NCI-H2171 (cell line): ENCODE measurements around the gene RETSAT.

ENCODE experiments used
- DNase-seq: peaks from one replicate; lab custom pipeline; 2025; lab: John Stamatoyannopoulos, UW

Gene RETSAT

GRCh38 chr2:85308201-85308600 is 46.1 kb downstream of the RETSAT start:
- no peak for DNase-seq

DNA sequence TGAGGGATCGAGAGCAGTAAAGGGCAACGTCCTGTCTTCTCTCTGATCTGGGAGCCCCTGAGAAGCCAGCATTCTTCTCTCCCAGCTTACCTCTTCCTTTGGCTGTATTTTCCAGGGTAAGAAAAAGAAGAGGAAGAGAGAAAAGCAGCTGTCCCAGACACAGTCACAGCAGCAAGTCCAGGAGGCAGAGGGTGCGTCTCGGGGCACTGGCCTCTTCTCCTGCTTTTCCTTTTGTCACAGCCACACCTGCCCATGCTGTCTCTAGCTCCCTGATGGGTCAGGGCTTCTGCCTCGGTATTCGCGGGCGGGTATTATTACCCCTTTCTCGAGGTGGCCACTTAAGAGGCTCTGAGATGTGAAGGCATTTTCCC is 46.8 kb downstream of the RETSAT start:
- no peak for DNase-seq

DNA sequence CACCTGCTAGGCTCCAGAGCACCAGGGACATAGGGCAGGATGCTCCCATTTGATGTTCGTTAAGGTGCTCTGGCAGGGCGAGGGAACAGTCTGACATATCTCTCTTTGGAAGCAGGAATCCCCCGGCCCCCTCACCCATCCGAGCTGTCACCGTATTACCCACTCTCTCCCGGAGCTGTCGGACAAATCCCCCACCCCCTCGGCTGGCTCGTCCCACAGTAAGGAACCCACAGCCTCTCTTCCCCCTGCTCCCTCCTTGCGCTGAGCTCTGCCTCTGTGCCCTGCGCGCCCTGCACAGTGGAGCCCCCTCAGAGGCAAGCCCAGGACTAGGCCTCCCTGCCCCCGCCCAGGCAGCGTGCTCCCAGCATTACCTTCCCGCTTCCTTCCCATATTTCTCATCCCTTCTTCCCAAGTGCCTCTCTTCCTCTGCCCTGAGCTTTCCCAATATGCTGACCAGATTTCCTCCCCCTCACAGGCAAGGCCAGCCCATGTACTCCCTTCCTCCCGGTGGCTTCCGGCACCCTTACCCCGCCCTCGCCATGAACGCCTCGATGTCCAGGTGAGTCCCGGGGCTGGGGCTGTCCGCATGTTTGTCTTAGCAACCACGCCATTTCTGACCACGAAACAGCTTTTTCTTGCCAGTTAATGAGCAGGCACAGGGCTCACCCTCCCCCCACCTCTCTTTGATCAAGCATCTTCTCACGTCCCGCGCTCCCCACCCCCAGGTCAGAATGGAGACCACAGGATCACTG is 50.4 kb downstream of the RETSAT start:
- DNase-seq, result no peak

DNA sequence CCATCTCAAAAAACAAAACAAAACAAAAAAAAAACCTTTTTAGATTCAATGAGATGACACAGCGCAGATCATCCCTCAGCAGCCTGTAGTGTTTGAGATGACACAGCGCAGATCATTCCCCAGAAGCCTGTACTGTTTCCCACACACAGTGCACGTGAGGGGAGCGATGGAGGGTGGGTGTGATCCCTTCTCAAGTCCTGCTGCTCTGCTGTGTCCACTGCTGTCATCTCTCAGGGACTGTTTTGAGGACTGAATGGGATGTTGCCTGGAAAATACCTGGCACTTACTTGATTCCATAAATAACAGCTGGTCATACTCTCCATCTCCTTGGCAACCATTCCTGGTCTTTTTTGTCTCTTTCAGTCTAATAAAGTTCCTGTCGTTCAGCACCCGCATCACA is 52.2 kb downstream of the RETSAT start:
- DNase-seq, result no peak
